ENCODE results near the gene ERCC1. TPM values are rescaled to one million over a fixed set of nuclear protein-coding genes. Genes with fewer than 3 reads are reported as not detected.

ERCC1 gene
- total and polyA plus RNA-seq, 2 of the 13 experiments (the other 11 are each of a cell fraction or from before 2014, with no cell fraction given), result 40.0 to 66.4 TPM

GRCh38 chr19:45423589-45424190 is at the start of gene ERCC1 (continued):
- TF ChIP-seq GATAD2A (CRISPR knock-in tag; IDR thresholded peaks at IDR 0.05) (peak; percentile 39; the same call in 1 of the 2 replicates), ZNF563 (CRISPR knock-in tag; IDR thresholded peaks at IDR 0.05) (0 out of 2 replicates have a peak, but pooled peaks have one; percentile 19), TMF1 (CRISPR knock-in tag; IDR thresholded peaks at IDR 0.05; ENCODE audit: low read depth) (0 out of 2 replicates have a peak, but pooled peaks have one; percentile 39), ATF4 (CRISPR knock-in tag; IDR thresholded peaks at IDR 0.05) (no peak), ZNF614 (CRISPR knock-in tag; IDR thresholded peaks at IDR 0.05; ENCODE audit: borderline replicate concordance) (peak; percentile 75), SIX1 (CRISPR knock-in tag; IDR thresholded peaks at IDR 0.05; ENCODE audit: borderline replicate concordance) (0 out of 2 replicates have a peak, but pooled peaks have one; percentile 26), SCMH1 (CRISPR knock-in tag; IDR thresholded peaks at IDR 0.05; ENCODE audit: borderline replicate concordance) (no peak), PHF21A (CRISPR knock-in tag; IDR thresholded peaks at IDR 0.05) (peak; percentile 85; the same call in 1 of the 2 replicates), KDM5A (IDR thresholded peaks at IDR 0.05; ENCODE audit: borderline replicate concordance, low read length) (peak; percentile 76; the same call in 1 of the 2 replicates), MYC (CRISPR knock-in tag; IDR thresholded peaks at IDR 0.05; ENCODE audit: borderline replicate concordance) (peak; percentile 93)
- TF ChIP-seq, protein P1, sequence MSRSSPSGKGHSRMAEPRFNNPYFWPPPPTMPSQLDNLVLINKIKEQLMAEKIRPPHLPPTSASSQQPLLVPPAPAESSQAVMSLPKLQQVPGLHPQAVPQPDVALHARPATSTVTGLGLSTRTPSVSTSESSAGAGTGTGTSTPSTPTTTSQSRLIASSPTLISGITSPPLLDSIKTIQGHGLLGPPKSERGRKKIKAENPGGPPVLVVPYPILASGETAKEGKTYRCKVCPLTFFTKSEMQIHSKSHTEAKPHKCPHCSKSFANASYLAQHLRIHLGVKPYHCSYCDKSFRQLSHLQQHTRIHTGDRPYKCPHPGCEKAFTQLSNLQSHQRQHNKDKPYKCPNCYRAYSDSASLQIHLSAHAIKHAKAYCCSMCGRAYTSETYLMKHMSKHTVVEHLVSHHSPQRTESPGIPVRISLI (CRISPR knock-in tag; IDR thresholded peaks at IDR 0.05; ENCODE audit: borderline replicate concordance), result 0 out of 2 replicates have a peak, but pooled peaks have one; percentile 9
- TF ChIP-seq, protein P2, sequence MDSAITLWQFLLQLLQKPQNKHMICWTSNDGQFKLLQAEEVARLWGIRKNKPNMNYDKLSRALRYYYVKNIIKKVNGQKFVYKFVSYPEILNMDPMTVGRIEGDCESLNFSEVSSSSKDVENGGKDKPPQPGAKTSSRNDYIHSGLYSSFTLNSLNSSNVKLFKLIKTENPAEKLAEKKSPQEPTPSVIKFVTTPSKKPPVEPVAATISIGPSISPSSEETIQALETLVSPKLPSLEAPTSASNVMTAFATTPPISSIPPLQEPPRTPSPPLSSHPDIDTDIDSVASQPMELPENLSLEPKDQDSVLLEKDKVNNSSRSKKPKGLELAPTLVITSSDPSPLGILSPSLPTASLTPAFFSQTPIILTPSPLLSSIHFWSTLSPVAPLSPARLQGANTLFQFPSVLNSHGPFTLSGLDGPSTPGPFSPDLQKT (CRISPR knock-in tag; IDR thresholded peaks at IDR 0.05; ENCODE audit: borderline replicate concordance), result no peak
- TF ChIP-seq, protein P3, sequence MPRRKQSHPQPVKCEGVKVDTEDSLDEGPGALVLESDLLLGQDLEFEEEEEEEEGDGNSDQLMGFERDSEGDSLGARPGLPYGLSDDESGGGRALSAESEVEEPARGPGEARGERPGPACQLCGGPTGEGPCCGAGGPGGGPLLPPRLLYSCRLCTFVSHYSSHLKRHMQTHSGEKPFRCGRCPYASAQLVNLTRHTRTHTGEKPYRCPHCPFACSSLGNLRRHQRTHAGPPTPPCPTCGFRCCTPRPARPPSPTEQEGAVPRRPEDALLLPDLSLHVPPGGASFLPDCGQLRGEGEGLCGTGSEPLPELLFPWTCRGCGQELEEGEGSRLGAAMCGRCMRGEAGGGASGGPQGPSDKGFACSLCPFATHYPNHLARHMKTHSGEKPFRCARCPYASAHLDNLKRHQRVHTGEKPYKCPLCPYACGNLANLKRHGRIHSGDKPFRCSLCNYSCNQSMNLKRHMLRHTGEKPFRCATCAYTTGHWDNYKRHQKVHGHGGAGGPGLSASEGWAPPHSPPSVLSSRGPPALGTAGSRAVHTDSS (CRISPR knock-in tag; conservative IDR thresholded peaks at IDR 0.05), result no peak
- TF ChIP-seq, protein P4, sequence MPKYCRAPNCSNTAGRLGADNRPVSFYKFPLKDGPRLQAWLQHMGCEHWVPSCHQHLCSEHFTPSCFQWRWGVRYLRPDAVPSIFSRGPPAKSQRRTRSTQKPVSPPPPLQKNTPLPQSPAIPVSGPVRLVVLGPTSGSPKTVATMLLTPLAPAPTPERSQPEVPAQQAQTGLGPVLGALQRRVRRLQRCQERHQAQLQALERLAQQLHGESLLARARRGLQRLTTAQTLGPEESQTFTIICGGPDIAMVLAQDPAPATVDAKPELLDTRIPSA (CRISPR knock-in tag; IDR thresholded peaks at IDR 0.05; ENCODE audit: borderline replicate concordance), result no peak; the same call in 1 of the 2 replicates
- TF ChIP-seq, protein P5, sequence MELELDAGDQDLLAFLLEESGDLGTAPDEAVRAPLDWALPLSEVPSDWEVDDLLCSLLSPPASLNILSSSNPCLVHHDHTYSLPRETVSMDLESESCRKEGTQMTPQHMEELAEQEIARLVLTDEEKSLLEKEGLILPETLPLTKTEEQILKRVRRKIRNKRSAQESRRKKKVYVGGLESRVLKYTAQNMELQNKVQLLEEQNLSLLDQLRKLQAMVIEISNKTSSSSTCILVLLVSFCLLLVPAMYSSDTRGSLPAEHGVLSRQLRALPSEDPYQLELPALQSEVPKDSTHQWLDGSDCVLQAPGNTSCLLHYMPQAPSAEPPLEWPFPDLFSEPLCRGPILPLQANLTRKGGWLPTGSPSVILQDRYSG (CRISPR knock-in tag; IDR thresholded peaks at IDR 0.05), result no peak
